NCI-H2029 treated with DMSO at 0.1 percent for 48 hours (cell line): ENCODE data around the gene HMGXB3.

Experiments used
- DNase-seq: peaks from one replicate; lab custom pipeline; 2025; lab: John Stamatoyannopoulos, UW

The HMGXB3 gene, protein sequence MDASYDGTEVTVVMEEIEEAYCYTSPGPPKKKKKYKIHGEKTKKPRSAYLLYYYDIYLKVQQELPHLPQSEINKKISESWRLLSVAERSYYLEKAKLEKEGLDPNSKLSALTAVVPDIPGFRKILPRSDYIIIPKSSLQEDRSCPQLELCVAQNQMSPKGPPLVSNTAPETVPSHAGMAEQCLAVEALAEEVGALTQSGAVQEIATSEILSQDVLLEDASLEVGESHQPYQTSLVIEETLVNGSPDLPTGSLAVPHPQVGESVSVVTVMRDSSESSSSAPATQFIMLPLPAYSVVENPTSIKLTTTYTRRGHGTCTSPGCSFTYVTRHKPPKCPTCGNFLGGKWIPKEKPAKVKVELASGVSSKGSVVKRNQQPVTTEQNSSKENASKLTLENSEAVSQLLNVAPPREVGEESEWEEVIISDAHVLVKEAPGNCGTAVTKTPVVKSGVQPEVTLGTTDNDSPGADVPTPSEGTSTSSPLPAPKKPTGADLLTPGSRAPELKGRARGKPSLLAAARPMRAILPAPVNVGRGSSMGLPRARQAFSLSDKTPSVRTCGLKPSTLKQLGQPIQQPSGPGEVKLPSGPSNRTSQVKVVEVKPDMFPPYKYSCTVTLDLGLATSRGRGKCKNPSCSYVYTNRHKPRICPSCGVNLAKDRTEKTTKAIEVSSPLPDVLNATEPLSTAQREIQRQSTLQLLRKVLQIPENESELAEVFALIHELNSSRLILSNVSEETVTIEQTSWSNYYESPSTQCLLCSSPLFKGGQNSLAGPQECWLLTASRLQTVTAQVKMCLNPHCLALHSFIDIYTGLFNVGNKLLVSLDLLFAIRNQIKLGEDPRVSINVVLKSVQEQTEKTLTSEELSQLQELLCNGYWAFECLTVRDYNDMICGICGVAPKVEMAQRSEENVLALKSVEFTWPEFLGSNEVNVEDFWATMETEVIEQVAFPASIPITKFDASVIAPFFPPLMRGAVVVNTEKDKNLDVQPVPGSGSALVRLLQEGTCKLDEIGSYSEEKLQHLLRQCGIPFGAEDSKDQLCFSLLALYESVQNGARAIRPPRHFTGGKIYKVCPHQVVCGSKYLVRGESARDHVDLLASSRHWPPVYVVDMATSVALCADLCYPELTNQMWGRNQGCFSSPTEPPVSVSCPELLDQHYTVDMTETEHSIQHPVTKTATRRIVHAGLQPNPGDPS (N-terminal part only)

GRCh38 chr5:150000256-150000989, at the start of gene HMGXB3, which contains the start of gene TIGD6:
HMGXB3 (plus strand) TSS chr5:150000739; CDS start chr5:150004853, 4,114 bp downstream.
TIGD6 (minus strand) TSS chr5:150000654; CDS start chr5:149996348, 4,306 bp downstream.
- peak; percentile 76 for DNase-seq

- no peak for DNase-seq
These were observed 49.3 kb upstream of the HMGXB3 start for GRCh38 chr5:149951138-149951749.

GRCh38 chr5:149953436-149954121, 47.0 kb upstream of the HMGXB3 start:
- DNase-seq, result no peak

DNA sequence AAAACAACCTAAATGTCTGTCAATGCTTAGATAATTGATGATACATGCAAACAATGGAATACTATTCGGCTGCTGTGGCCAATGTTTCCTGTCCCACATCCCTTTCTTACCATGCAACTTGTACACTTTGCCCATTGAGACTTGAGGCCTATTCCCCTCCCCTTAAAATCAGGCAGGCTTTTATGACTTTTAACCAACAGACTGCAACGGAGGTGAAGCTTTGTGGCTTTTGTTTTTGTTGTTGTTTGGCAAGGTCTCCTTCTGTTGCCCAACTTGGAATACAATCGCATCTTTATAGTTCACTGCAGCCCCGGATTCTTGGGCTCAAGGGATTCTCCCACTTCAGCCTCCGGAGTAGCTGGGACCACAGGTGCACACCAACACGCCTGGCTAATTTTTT, 45.7 kb upstream of the HMGXB3 start:
- no peak for DNase-seq

- DNase-seq, result no peak
These were observed 43.9 kb upstream of the HMGXB3 start for GRCh38 chr5:149956685-149957084.

GRCh38 chr5:149957855-149958254, 42.7 kb upstream of the HMGXB3 start:
- no peak for DNase-seq

DNA sequence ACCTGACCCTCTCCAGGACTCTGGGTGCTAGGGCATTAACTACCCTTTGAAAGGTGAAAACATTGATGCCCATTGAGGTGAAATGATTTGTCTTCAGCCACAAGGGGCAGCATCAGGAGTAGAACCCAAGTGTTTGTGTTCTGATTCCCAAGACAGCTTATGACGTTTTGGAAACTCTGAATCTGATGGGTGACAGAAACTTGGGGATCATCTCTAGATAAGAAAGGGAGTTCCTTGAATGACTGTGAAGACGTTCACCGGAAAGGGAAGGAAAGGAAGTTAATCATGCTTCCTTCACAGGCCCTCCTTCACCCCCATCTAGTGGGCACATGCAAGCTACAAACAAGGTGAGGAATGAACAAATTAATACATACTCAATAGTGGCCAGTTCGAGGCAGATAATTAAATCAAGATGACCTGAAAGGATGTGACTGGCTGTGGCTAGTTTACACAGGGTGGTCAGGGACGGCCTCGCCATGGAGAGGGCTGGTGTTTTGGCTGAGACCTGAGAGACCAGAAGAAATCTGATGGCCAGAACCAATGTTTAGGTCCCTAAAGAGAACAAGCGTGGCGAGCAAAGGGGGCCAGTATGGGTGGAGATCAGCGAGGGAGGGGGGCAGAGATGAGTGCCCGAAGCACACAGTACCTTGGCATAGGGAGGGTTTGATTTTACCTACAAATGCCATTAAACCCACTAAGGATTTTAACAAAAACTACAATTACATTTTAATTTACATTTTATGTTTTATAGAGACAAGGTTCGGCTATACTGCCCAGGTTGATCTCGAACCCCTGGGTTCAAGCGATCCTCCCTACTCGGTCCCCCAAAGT, 40.9 kb upstream of the HMGXB3 start:
- DNase-seq, result no peak

DNA sequence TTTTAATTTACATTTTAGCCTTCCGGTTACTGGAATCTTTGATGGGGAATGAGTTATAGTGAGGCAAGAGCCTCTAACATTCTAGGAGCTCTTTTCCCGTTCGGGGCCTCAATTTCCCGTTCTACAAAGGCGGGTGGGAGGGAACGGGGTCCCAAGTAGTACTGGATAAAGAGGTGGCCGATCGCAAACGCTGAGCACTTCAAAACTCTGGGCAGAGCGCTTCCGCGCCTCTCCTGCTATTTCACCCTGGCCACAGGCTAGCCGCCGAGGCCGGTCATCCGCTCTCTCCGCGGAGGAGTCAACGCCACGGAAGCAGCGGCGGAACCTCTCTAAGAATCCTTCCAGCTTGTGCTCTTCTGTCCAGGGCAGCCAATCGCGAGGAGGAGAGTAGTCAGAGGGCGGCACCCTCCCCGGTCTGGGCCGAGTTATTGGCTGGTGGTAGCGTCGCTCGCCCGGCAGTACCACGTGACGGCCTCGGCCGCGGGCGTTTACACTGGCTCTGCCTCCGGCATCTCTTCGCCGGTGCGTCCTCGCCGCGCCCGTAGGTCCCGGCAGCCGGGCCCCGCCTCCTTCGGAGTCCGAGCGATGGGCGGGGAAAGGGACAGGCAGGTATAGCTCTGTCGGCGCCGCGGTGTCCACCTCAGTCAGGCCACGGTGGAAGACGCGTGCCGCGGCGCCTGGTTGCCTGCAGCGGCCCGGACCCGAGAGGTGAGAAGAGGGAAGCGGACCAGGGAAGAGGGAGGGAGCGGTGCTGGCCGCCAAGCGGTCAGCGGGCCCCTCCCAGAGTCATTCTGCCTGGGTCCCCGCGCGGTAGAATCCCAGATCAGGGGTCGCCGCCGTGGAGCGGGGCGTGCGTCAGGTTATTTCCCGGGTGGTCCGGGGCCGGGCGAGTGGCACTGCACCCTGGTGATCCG, 40.0 kb upstream of the HMGXB3 start, which contains the start of gene SLC26A2:
TSS of gene SLC26A2 (plus strand) at position 487 of the 914 bp plus-strand sequence. CDS start 16,895 bp downstream, outside the sequence.
- peak; percentile 96 for DNase-seq

- DNase-seq, result no peak
These were observed 39.3 kb upstream of the HMGXB3 start for GRCh38 chr5:149961186-149961685.

DNA sequence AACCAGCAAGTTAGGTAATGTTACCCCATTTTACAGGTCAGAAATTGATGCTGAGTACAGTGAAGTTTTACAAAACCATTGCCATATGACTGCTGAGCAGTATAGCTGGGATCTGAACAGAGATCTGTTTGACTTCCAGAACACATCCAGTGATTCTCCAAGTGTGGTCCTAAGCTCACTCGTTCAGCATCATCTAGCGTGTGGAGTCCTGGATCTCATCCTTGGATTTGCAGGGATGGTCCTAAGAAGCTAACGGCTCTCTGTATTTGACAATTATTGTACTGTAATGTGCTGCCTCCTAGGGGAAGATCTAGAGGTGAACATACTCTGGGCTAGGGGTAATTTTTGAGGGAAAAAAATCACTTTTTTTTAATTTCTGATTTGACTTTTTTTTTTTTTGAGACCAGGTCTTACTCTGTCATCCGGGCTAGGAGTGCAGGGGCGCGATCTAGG, 38.6 kb upstream of the HMGXB3 start:
- DNase-seq, result peak; percentile 21

DNA sequence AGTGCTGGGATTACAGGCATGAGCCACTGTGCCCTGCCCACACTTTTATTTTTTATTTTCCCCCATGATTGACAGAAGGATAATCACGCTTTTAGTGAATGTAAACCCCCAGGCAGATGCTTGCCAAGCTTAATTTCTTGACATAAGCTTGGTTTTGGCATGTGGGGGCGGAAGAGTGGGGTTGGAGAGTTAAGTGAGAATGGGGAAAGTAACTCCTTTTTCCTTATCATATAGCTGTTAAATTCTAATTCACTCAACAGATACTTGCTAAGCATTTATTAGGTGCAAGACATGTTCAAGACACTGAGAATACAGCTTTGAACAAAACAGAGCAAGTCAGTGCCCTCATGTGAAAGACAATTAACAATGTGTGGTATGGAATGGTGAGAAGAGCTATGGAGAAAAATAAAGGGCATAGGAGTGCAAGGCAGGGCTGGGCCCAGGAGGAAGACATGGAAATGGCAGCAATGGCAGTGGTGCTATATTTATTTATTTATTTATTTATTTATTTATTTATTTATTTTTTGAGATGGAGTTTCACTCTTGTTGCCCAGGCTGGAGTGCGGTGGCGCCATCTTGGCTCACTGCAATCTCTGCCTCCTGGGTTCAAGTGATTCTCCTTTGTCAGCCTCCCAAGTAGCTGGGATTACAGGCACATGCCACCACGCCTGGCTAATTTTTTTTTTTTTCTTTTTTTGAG, 37.8 kb upstream of the HMGXB3 start:
- DNase-seq, result no peak

GRCh38 chr5:149963729-149964128, 36.8 kb upstream of the HMGXB3 start:
- no peak for DNase-seq

- DNase-seq, result no peak
These were observed 33.6 kb upstream of the HMGXB3 start for GRCh38 chr5:149966946-149967345.

DNA sequence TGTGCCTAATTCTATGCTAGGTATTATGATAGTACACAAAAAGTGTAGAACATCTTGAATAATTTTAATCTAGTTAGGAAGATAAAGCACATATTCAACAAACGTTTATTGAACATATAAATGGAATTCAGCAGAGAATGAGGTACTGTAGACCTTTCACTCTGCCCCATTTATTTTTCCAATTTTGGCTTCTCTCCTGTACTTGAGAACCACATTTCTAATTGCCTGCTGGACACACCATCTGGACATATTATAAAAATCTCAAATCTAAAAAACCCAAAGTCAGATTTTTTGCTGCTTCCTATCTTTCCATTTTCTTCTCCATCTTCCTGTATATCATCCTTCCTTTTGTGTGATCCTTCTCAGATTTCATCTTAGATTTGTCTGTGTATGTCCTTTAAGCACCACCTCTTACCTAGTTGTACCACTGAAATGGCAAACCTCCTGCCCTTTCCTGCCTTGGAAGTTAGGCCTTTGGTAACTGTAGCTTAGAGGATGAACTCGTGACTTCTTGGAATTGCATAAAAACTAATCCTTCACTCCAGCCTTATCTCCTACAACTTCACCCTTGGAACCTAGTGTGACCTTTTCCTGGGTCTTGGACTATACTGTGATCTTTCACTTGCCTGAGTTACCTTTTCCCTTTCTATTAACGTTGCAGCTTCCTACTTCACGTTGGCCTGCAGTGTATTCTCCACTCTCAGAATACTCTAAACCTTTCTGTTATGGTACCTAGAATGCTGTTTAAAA, 31.2 kb upstream of the HMGXB3 start:
- no peak for DNase-seq

GRCh38 chr5:149975409-149975808, 25.1 kb upstream of the HMGXB3 start:
- DNase-seq, result no peak

DNA sequence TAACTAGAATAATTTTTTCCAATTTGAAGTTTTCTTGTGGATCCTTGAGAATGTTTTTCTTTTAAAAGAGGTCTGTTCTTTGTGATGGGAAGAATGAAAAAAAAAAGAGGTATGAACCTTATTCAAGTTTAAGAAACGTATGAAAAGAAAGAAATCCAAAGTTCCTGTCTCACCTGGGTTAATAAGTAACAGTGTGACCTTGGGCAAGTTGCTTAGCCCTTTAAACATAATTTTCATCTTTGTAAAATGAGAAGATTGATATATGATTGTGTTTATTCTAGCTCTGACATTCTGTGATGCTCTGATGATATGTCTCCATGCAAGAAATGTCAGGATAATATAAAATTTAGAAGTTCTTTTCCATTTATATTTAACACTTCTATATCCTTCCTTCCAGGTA, 20.6 kb upstream of the HMGXB3 start:
- DNase-seq, result no peak

- no peak for DNase-seq
These were observed 19.3 kb upstream of the HMGXB3 start for GRCh38 chr5:149981206-149981605.
